GM23338 (cell line): ENCODE data around the gene FRYL. TPM values are rescaled to one million over a fixed set of nuclear protein-coding genes. Genes with fewer than 3 reads are reported as not detected.

ENCODE experiments used
- ATAC-seq: fragments of 200-7000 bp; cut with Tn5 transposase; 3 replicates; pipeline ENCODE4 v1.9.1; 2020
- DNase-seq: peaks from one replicate; pipeline ENCODE4 v3.0.0-alpha.2; 2015; ENCODE audit warnings: low spot score
- H2AFZ ChIP-seq: fragments of 200-600 bp; sonication (generic); 2 replicates; pipeline ENCODE4 v1.8.0; 2016; ENCODE audit warnings: antibody characterized with exemption, mild to moderate bottlenecking, moderate library complexity
- H3F3A ChIP-seq: fragments of 200-600 bp; sonication (generic); replicated peaks from 2 replicates; pipeline ENCODE4 v1.8.0; 2017; ENCODE audit warnings: antibody characterized with exemption, mixed run types, low read depth
- H3K27ac ChIP-seq: fragments of 200-600 bp; sonication (generic); 2 replicates; pipeline ENCODE4 v1.6.1; 2016; ENCODE audit warnings: low read depth
- H3K27me3 ChIP-seq: fragments of 200-600 bp; sonication (generic); 2 replicates; pipeline ENCODE4 v1.8.0; 2016; ENCODE audit warnings: mild to moderate bottlenecking, mixed run types, moderate library complexity; ENCODE audit not compliant: insufficient read depth
- H3K36me3 ChIP-seq: fragments of 200-600 bp; sonication (generic); 2 replicates; pipeline ENCODE4 v1.8.0; 2016; ENCODE audit warnings: mild to moderate bottlenecking; ENCODE audit not compliant: insufficient read depth
- H3K4me1 ChIP-seq: fragments of 200-600 bp; sonication (generic); 2 replicates; pipeline ENCODE4 v1.8.0; 2016; ENCODE audit warnings: mild to moderate bottlenecking, moderate library complexity; ENCODE audit not compliant: insufficient read depth
- H3K4me2 ChIP-seq: fragments of 200-600 bp; sonication (generic); 2 replicates; pipeline ENCODE4 v1.7.1; 2017; ENCODE audit warnings: mixed run types
- H3K4me3 ChIP-seq: fragments of 200-600 bp; sonication (generic); 2 replicates; pipeline ENCODE4 v1.6.1; 2016; ENCODE audit warnings: mixed run types
- H3K79me2 ChIP-seq: fragments of 200-600 bp; sonication (generic); replicated peaks from 2 replicates; pipeline ENCODE4 v1.8.0; 2017; ENCODE audit warnings: mild to moderate bottlenecking; ENCODE audit not compliant: insufficient read depth
- H3K9me2 ChIP-seq: fragments of 200-600 bp; sonication (generic); 2 replicates; pipeline ENCODE4 v1.8.0; 2017; ENCODE audit not compliant: insufficient read depth
- H4K20me1 ChIP-seq: fragments of 200-600 bp; sonication (generic); replicated peaks from 2 replicates; pipeline ENCODE4 v1.8.0; 2017; ENCODE audit warnings: mild to moderate bottlenecking; ENCODE audit not compliant: insufficient read depth
- H3K27ac Mint-ChIP-seq: 2 replicates; pipeline ENCODE4 v1.8.0; 2020; ENCODE audit warnings: inconsistent platforms, mild to moderate bottlenecking, moderate library complexity, mixed read lengths
- H3K27me3 Mint-ChIP-seq: 3 replicates; pipeline ENCODE4 v1.8.0; 2022; ENCODE audit warnings: low read depth, mild to moderate bottlenecking, moderate library complexity, mixed read lengths, inconsistent platforms; ENCODE audit not compliant: insufficient read depth, poor library complexity
- H3K36me3 Mint-ChIP-seq: 3 replicates; pipeline ENCODE4 v1.8.0; 2021; ENCODE audit warnings: low read depth, mild to moderate bottlenecking, inconsistent platforms, moderate library complexity, mixed read lengths
- H3K4me1 Mint-ChIP-seq: 3 replicates; pipeline ENCODE4 v1.8.0; 2020; ENCODE audit warnings: mild to moderate bottlenecking, inconsistent platforms, mixed read lengths
- H3K4me3 Mint-ChIP-seq: 3 replicates; pipeline ENCODE4 v1.8.0; 2021; ENCODE audit warnings: moderate library complexity, mild to moderate bottlenecking, inconsistent platforms, mixed read lengths
- H3K9me3 Mint-ChIP-seq: 3 replicates; pipeline ENCODE4 v1.8.0; 2020; ENCODE audit warnings: moderate library complexity, mild to moderate bottlenecking, inconsistent platforms, mixed read lengths
- CREB1 ChIP-seq: fragments of 250-450 bp; sonication (Bioruptor Pico); IDR thresholded peaks from 2 replicates; pipeline ENCODE4 v1.5.0; 2020; ENCODE audit warnings: low read depth, mild to moderate bottlenecking, moderate library complexity
- EZH2 ChIP-seq: fragments of 200-600 bp; sonication (generic); IDR thresholded peaks from one replicate; pipeline ENCODE4 v1.8.0; 2017; ENCODE audit warnings: antibody characterized with exemption, mild to moderate bottlenecking, low read depth; ENCODE audit not compliant: unreplicated experiment
- EZH2phosphoT487 ChIP-seq: fragments of 200-600 bp; sonication (generic); IDR thresholded peaks from one replicate; pipeline ENCODE4 v1.8.1; 2018; ENCODE audit warnings: antibody characterized with exemption; ENCODE audit not compliant: unreplicated experiment
- JUNB ChIP-seq: IDR thresholded peaks from one replicate; pipeline ENCODE4 v1.6.1; 2016; ENCODE audit warnings: antibody characterized with exemption; ENCODE audit not compliant: unreplicated experiment
- NANOG ChIP-seq: IDR thresholded peaks from 2 replicates; pipeline ENCODE4 v1.6.1; 2016; ENCODE audit warnings: antibody characterized with exemption, borderline replicate concordance
- POLR2AphosphoS5 ChIP-seq: IDR thresholded peaks from 2 replicates; pipeline ENCODE4 v1.6.1; 2016; ENCODE audit warnings: antibody characterized with exemption, low read depth
- STAT1 ChIP-seq: IDR thresholded peaks from one replicate; pipeline ENCODE4 v1.6.1; 2016; ENCODE audit warnings: antibody characterized with exemption; ENCODE audit not compliant: unreplicated experiment
- ZNF114 ChIP-seq: fragments of 250-450 bp; sonication (Bioruptor Pico); IDR thresholded peaks from 2 replicates; pipeline ENCODE4 v1.5.0; 2020; ENCODE audit warnings: mild to moderate bottlenecking, moderate library complexity
- ZNF331 ChIP-seq: fragments of 250-450 bp; sonication (Bioruptor Pico); IDR thresholded peaks from 2 replicates; pipeline ENCODE4 v1.5.0; 2020; ENCODE audit warnings: low read depth, mild to moderate bottlenecking, moderate library complexity
- polyA plus RNA-seq: library from polyadenylated mRNA; unstranded; fragments of >200 nt; fragmentation: Nextera tagmentation; extraction: Ambion mirVana; gene quantifications from 2 replicates; pipeline ENCODE4 v1.2.1, GENCODE V29; 2016
- total RNA-seq: library from RNA; depleted of rRNA; stranded (reverse); fragments of >200 nt; shearing (Covaris generic); gene quantifications from 2 replicates; pipeline ENCODE4 v1.2.3, GENCODE V29; 2014
- TF ChIP-seq, protein P1 (sequence below): IDR thresholded peaks from one replicate; pipeline ENCODE4 v1.6.1; 2018; ENCODE audit warnings: antibody characterized with exemption; ENCODE audit not compliant: unreplicated experiment
- TF ChIP-seq, protein P2 (sequence below): IDR thresholded peaks from 2 replicates; pipeline ENCODE4 v1.6.1; 2016; ENCODE audit warnings: antibody characterized with exemption
- TF ChIP-seq, protein P3 (sequence below): fragments of 250-450 bp; sonication (Bioruptor Pico); IDR thresholded peaks from 2 replicates; pipeline ENCODE4 v1.5.0; 2020; ENCODE audit warnings: mild to moderate bottlenecking, moderate library complexity
- TF ChIP-seq, protein P4 (sequence below), 2 experiments: fragments of 200-600 bp in 1 of 2; sonication (generic) in 1 of 2; conservative IDR thresholded peaks; 2 replicates each; pipeline versions ENCODE4 v1.5.1 to v1.6.1; 2016 to 2017; ENCODE audit warnings: antibody characterized with exemption in 2 of 2, low read depth in 2 of 2, mild to moderate bottlenecking in 2 of 2, moderate library complexity in 1 of 2

The FRYL gene
- total and polyA plus RNA-seq, 2 experiments from 2014 or later: 30.7 to 53.3 TPM

DNA sequence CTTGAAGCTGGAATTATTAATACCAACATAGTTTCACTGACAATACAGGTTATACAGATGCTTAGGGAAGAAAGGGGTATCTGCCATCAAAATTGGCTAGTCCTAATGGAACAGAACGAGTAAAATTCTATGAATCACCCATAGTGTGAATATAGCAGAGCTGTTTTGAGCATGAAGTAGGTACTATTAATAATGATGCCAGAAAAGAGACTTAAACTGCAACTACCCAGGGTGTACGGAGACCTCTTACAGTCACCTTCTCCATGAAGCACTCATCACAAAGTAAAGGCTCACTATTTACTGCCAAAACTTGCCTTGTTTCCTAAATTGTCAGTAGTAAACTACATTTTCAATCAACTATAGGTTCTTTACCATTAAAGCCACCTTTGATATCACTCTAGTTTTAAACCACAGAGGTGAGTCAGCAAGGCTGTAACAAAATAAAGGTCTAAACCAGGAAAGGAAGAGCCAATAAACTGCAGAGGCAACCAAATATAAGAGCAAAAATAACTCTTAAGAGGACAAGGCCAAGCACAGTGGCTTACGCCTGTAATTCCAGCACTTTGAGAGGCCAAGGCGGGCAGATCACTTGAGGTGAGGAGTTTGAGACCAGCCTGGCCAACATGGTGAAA lies 114.4 kb downstream of the FRYL start:
- peaks cover 10% of the 10 kb centered on the region; the same call in 1 of the 2 replicates for H4K20me1 ChIP-seq
- no peaks in the 10 kb centered on the region for H3K27me3 ChIP-seq
- H3K9me2 ChIP-seq: 0 out of 2 replicates have a peak, but pooled peaks cover 2% of the 10 kb centered on the region
- Mint-ChIP-seq H3K4me3 (no peak overlapping the region), H3K27ac (peak overlapping the region; percentile 7; the same call in 1 of the 2 replicates), H3K9me3 (no peaks in the 10 kb centered on the region), H3K4me1 (peaks cover 7% of the 10 kb centered on the region), H3K27me3 (no peaks in the 10 kb centered on the region), H3K36me3 (peaks cover 3% of the 10 kb centered on the region; the same call in 2 of the 3 replicates)
- H3F3A ChIP-seq: no peaks in the 10 kb centered on the region
- H3K79me2 ChIP-seq: peaks cover 63% of the 10 kb centered on the region
- no peak for ATAC-seq
- no peak for DNase-seq
- no peak overlapping the region for H3K4me3 ChIP-seq
- H3K4me2 ChIP-seq: no peak overlapping the region
- H3K27ac ChIP-seq: no peak overlapping the region
- no peak overlapping the region for H2AFZ ChIP-seq
- peaks cover 13% of the 10 kb centered on the region for H3K4me1 ChIP-seq
- no peaks in the 10 kb centered on the region for H3K36me3 ChIP-seq
- TF ChIP-seq, protein P1, sequence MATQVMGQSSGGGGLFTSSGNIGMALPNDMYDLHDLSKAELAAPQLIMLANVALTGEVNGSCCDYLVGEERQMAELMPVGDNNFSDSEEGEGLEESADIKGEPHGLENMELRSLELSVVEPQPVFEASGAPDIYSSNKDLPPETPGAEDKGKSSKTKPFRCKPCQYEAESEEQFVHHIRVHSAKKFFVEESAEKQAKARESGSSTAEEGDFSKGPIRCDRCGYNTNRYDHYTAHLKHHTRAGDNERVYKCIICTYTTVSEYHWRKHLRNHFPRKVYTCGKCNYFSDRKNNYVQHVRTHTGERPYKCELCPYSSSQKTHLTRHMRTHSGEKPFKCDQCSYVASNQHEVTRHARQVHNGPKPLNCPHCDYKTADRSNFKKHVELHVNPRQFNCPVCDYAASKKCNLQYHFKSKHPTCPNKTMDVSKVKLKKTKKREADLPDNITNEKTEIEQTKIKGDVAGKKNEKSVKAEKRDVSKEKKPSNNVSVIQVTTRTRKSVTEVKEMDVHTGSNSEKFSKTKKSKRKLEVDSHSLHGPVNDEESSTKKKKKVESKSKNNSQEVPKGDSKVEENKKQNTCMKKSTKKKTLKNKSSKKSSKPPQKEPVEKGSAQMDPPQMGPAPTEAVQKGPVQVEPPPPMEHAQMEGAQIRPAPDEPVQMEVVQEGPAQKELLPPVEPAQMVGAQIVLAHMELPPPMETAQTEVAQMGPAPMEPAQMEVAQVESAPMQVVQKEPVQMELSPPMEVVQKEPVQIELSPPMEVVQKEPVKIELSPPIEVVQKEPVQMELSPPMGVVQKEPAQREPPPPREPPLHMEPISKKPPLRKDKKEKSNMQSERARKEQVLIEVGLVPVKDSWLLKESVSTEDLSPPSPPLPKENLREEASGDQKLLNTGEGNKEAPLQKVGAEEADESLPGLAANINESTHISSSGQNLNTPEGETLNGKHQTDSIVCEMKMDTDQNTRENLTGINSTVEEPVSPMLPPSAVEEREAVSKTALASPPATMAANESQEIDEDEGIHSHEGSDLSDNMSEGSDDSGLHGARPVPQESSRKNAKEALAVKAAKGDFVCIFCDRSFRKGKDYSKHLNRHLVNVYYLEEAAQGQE: no peak
- TF ChIP-seq CREB1 (no peak), EZH2 (no peak), ZNF114 (no peak), JUNB (no peak), ZNF331 (no peak), POLR2AphosphoS5 (no peak), NANOG (no peak), EZH2phosphoT487 (no peak), STAT1 (no peak)
- TF ChIP-seq, protein P2, sequence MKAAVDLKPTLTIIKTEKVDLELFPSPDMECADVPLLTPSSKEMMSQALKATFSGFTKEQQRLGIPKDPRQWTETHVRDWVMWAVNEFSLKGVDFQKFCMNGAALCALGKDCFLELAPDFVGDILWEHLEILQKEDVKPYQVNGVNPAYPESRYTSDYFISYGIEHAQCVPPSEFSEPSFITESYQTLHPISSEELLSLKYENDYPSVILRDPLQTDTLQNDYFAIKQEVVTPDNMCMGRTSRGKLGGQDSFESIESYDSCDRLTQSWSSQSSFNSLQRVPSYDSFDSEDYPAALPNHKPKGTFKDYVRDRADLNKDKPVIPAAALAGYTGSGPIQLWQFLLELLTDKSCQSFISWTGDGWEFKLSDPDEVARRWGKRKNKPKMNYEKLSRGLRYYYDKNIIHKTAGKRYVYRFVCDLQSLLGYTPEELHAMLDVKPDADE: no peak
- TF ChIP-seq, protein P3, sequence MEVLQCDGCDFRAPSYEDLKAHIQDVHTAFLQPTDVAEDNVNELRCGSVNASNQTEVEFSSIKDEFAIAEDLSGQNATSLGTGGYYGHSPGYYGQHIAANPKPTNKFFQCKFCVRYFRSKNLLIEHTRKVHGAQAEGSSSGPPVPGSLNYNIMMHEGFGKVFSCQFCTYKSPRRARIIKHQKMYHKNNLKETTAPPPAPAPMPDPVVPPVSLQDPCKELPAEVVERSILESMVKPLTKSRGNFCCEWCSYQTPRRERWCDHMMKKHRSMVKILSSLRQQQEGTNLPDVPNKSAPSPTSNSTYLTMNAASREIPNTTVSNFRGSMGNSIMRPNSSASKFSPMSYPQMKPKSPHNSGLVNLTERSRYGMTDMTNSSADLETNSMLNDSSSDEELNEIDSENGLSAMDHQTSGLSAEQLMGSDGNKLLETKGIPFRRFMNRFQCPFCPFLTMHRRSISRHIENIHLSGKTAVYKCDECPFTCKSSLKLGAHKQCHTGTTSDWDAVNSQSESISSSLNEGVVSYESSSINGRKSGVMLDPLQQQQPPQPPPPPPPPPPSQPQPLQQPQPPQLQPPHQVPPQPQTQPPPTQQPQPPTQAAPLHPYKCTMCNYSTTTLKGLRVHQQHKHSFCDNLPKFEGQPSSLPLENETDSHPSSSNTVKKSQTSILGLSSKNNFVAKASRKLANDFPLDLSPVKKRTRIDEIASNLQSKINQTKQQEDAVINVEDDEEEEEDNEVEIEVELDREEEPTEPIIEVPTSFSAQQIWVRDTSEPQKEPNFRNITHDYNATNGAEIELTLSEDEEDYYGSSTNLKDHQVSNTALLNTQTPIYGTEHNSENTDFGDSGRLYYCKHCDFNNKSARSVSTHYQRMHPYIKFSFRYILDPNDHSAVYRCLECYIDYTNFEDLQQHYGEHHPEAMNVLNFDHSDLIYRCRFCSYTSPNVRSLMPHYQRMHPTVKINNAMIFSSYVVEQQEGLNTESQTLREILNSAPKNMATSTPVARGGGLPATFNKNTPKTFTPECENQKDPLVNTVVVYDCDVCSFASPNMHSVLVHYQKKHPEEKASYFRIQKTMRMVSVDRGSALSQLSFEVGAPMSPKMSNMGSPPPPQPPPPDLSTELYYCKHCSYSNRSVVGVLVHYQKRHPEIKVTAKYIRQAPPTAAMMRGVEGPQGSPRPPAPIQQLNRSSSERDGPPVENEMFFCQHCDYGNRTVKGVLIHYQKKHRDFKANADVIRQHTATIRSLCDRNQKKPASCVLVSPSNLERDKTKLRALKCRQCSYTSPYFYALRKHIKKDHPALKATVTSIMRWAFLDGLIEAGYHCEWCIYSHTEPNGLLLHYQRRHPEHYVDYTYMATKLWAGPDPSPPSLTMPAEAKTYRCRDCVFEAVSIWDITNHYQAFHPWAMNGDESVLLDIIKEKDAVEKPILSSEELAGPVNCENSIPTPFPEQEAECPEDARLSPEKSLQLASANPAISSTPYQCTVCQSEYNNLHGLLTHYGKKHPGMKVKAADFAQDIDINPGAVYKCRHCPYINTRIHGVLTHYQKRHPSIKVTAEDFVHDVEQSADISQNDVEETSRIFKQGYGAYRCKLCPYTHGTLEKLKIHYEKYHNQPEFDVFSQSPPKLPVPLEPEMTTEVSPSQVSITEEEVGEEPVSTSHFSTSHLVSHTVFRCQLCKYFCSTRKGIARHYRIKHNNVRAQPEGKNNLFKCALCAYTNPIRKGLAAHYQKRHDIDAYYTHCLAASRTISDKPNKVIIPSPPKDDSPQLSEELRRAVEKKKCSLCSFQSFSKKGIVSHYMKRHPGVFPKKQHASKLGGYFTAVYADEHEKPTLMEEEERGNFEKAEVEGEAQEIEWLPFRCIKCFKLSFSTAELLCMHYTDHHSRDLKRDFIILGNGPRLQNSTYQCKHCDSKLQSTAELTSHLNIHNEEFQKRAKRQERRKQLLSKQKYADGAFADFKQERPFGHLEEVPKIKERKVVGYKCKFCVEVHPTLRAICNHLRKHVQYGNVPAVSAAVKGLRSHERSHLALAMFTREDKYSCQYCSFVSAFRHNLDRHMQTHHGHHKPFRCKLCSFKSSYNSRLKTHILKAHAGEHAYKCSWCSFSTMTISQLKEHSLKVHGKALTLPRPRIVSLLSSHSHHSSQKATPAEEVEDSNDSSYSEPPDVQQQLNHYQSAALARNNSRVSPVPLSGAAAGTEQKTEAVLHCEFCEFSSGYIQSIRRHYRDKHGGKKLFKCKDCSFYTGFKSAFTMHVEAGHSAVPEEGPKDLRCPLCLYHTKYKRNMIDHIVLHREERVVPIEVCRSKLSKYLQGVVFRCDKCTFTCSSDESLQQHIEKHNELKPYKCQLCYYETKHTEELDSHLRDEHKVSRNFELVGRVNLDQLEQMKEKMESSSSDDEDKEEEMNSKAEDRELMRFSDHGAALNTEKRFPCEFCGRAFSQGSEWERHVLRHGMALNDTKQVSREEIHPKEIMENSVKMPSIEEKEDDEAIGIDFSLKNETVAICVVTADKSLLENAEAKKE (CRISPR knock-in tag): no peak
- TF ChIP-seq, protein P4, sequence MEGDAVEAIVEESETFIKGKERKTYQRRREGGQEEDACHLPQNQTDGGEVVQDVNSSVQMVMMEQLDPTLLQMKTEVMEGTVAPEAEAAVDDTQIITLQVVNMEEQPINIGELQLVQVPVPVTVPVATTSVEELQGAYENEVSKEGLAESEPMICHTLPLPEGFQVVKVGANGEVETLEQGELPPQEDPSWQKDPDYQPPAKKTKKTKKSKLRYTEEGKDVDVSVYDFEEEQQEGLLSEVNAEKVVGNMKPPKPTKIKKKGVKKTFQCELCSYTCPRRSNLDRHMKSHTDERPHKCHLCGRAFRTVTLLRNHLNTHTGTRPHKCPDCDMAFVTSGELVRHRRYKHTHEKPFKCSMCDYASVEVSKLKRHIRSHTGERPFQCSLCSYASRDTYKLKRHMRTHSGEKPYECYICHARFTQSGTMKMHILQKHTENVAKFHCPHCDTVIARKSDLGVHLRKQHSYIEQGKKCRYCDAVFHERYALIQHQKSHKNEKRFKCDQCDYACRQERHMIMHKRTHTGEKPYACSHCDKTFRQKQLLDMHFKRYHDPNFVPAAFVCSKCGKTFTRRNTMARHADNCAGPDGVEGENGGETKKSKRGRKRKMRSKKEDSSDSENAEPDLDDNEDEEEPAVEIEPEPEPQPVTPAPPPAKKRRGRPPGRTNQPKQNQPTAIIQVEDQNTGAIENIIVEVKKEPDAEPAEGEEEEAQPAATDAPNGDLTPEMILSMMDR (conservative IDR thresholded peaks at IDR 0.05; ENCODE audit: low read depth in 2 of 2): no peak
